Measurements from ENCODE around the gene SIPA1L3.

Gene SIPA1L3

DNA sequence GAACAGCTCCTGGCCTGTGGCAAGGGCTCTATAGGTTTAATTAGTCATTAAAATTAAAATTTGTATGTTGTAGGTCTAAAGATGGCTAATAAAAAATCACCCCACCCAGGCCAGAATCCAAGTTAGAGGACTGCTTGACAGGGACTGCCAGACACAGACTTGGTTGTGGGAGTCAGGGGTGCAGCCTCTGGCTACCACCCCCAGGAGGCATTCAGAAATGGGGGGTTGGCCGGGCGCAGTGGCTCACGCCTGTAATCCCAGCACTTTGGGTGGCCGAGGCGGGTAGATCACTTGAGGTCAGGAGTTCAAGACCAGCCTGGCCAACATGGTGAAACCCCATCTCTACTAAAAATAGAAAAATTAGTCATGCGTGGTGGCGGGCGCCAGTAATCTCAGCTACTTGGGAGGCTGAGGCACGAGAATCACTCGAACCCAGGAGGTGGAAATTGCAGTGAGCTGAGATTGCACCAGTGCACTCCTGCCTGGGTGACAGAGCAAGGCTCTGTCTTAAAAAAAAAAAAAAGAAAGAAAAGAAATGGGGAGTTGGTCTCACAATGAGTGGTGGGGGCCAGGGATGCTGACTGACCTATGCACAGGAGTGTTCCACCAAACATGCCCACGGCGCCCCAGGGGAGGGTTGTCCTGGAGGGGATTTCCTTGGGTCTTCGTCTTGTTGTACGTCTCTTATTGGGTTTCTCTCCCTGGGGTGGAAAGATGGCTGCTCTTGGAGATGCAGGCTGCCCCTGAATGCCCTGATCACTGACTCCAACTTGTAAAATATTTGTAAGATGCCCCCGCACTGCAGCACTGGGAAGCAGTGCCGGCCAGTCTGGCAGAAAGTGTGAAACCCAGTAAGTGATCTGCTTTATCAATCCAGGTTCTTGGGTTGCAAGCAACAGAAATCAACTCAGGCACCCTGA, 68.8 kb downstream of the SIPA1L3 start:
- DNase-seq (ENCODE audit: low read depth), result no peak

DNA sequence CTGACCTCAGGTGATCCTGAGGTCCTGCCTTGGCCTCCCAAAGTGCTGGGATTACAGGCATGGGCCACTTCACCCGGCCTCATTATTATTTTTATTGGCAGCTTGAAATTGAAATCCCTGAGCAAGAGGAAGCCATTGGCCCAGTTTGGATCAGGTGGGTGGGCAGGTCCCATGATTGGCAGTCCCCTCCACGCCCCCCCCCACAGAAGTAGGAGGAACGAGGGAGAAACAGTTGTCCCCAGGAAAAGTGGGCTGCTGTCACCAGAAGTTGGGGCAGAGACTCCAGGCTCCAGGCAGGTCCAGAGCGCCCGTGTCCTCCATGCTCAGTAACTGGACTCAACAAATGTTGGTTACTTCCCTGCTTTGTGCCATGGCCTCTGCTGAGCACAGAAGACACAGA, 70.4 kb downstream of the SIPA1L3 start:
- no peak for DNase-seq (ENCODE audit: low read depth)

DNA sequence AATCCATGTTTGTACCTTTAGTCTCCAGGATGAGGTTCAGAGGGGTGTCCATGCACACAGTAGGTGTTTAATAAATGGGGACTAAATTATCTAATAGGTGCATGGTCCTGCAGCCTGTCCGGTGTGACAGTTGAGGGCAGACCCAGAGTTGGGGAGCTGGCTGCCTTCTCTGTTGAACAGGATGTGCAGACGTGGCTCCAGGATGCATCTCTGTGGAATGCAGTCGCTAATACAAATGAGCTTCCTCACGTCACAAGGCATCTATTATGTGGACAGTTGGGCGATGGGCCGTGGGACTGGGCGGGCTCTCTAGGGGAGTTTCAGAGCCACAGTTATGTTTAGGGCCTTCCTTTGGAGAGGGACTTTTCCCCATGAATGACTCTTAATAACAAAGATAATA, 71.0 kb downstream of the SIPA1L3 start:
- DNase-seq (ENCODE audit: low read depth), result no peak

DNA sequence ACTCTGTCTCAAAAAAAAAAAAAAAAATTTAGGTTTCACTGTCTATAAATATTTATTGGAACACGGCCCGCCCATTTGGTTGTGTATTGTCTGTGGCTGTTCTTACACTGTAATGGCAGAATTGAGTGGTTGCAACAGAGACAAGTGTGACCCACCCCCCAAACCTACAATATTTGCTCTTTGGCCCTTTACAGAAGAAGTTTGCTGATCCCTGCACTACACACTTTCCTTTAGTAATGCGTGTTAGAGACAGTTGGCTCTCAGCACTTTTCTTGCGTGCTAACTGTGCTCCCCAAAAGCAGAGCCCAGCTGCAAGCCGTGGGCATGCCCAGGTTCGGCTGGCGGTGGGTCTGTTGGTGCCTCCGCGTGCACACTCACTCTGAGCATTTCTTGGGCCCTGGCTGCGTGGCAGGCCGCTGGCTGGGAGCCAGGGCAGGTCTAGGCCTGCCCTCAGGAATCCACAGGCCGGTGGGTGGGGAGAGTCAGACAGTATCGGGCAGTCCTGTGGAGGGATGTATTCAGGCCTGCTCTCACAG, 72.6 kb downstream of the SIPA1L3 start:
- DNase-seq (ENCODE audit: low read depth), result no peak

DNA sequence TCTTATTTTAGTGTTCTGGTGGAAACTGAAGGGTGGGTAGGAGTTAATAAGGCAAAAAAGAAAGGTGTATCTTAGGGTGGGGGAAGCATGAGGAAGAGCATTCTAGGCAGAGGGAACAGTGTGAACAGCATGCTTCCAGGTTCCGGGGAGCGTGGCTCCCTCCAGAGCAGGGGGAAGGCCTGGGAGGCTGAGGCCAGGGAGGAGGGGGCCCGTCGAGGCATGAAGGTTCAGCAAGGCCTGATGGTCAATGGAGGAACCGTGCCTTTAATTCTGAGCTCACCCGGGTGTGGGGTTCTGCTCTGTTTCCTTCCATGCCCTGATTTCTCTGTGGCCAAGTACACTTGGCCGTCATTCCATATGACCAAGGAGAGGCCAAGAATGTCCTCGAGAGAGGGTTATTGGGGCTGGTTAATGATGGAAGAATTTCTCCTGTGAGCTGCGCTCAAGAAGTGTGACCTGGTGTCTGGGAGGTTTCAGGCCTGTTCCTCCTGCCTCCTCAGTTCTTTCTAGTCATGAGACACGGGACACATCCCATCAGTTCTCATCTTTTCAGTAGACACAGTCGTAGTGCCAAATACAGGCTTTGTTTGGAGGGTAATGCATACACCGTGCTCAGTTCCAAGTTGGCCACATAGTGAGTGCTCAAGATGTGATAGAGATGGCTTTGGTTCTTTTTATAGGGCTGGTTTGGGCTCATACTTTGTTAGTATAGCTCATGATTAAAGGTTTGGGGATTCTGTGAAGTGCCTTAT, 73.6 kb downstream of the SIPA1L3 start:
- no peak for DNase-seq (ENCODE audit: low read depth)

DNA sequence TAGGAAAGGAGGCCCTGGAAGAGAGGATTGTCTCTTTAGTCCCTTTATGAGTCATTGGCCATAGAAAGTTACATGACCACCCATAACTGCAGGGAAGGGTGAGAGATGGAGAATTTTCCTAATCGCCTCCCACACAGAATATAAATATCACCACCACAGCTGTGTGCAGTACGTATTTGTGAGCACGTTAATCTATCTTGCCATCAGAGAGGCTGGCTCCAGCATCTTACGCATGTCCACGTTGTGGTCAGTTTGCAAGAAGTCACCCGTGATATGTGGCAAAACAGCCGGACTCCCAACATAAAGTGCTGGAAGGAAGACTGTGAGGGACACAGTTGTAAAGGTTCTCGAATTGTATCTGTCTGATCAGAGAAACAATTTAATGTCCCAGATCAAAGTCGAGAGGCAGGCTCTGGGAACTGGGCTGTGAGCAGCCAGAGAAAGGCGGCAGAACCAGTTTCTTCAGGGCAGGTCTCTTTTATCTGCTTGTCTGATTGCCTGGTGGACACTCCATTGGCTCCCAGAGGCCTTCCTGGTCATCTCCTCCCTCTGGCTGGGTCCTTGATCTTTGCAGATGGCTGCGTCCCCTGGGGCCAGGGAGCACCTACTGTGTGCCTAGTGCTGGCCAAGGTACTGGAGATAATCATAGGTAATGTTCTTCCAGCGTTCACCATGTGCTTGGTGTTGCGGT, 74.9 kb downstream of the SIPA1L3 start:
- no peak for DNase-seq (ENCODE audit: low read depth)

DNA sequence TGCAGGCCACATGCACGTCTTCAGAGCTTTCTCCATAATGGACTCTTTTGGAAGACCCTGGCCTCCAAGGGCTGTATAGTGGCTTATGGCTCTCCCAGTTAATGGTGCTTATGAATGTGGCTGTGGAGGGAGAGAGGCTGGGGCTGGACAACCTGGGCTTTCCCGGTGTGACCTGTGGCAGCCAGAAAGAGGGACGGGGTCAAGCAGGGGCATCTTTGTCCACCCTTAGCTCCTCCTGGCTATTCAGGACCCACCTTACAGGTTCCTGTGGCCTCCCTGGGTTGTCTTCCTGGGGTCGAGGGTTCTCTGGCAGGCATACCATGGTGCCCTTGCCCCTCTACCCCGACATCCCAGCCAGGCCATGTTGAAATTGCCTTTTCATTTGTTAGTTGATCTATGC, 75.6 kb downstream of the SIPA1L3 start:
- no peak for DNase-seq (ENCODE audit: low read depth)

DNA sequence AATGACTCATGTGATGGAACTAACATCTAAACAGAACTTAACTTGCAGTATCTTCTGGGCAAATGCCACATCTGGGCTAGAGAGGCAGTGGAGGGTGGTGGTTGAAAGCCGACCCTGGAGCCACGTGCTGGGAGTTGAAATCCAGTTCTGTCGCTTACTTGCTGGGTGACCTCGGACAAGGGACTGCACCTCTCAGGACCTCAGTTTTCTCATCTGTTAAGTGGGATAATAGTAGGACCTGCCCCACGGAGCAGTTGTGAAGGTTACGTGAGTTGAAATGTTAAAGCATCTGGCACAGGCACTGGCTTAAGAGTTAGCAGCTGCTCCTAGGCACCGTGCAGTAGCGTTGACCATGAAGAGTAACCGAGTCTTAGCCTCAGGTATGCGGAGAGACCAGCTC, 76.1 kb downstream of the SIPA1L3 start:
- DNase-seq (ENCODE audit: low read depth), result no peak

DNA sequence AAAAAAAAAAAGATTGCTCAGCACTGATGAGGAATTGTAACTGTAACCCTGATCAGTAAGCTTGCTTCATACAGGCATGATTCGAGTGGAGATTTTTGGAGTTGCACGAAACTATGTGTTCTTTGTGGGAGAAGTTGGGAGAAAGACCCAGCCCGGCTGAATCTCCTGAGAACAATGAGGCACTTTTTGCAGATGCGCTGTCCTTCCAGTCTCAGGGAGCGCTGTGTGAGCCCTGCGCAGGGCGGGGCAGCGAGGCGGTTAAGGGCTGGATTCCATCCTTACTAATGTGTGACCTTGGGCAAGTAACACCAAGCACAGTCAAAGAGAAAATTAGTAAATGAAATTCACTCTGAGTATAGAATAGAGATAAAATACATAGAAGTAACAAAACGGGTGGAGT, 76.9 kb downstream of the SIPA1L3 start:
- DNase-seq (ENCODE audit: low read depth), result no peak

DNA sequence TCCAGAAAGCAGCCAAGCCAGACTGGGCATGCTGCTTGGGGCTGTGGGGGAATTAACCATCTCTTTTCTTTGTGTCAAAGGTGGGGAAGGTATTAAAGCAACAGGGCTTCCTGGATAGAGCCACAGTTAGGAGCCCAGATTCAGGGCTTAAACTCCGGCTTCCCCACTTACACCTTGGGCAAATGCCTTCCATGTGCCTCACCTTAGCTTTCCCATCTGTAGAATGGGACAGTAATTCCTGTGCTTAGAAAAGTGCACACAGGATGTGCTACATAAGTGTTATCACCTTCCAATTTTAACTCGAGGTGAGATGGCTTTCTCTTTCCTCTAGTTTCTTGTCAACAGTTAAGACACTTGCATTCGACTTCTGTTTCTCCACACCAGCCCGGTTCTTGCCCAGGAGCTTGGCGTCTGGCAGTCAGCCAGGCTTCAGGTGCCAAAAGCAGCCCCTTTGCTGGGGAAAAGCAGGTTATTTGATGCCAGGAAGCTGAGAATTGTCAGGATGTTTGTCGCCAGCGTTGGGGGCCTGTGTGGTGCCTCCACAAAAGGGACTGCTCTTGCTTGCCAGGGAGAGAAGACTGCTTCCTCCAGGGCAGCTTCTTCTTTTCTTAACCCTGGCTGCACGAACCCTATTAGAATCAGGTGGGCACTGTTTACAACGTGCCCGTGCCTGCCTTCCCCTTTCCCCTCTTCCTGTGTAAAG, 79.2 kb downstream of the SIPA1L3 start:
- no peak for DNase-seq (ENCODE audit: low read depth)

DNA sequence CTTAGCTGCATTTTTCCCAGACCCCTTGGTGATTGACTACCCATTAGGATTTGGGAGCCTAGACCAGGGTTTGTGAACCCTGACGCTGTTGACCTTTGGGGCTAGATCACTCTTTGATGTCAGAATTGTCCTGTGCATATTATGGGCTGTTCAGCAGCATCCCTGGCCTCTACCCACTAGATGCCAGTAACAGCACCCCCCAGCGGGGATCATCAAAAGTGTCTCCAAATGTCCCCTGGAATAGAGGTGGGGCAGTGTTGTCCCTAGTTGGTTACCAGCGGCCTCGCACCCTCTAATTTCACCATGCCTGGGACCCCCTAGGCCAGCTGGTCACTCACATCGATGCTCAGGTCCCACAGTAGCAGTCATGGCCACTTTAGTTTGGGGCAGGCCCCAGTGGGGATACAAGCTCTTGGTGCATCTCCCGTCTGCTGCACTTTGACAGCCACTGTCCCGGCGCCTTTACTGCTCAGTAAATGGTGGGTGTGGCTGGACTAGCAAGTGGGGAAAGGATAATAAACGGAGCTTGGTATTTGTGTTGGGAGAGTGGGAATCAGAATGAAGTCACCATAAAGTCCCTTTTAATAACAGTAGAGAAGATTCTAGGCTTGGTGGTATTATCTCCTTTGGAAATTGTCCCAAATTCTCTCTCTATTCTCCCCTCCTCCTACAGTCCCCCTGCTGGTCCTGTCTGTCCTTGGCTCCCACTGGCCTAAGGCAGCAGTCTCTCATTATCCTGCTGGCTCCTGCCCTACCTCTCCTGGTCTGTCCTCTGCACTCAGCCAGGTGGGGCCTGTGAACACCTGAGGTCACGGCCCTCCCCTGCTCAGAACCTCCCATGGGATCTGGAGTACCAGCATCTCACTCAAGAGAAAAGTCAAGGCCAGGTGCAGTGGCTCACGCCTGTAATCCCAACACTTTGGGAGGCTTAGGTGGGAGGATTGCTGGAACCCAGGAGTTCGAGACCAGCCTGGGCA, 80.6 kb downstream of the SIPA1L3 start:
- DNase-seq (ENCODE audit: low read depth), result no peak

DNA sequence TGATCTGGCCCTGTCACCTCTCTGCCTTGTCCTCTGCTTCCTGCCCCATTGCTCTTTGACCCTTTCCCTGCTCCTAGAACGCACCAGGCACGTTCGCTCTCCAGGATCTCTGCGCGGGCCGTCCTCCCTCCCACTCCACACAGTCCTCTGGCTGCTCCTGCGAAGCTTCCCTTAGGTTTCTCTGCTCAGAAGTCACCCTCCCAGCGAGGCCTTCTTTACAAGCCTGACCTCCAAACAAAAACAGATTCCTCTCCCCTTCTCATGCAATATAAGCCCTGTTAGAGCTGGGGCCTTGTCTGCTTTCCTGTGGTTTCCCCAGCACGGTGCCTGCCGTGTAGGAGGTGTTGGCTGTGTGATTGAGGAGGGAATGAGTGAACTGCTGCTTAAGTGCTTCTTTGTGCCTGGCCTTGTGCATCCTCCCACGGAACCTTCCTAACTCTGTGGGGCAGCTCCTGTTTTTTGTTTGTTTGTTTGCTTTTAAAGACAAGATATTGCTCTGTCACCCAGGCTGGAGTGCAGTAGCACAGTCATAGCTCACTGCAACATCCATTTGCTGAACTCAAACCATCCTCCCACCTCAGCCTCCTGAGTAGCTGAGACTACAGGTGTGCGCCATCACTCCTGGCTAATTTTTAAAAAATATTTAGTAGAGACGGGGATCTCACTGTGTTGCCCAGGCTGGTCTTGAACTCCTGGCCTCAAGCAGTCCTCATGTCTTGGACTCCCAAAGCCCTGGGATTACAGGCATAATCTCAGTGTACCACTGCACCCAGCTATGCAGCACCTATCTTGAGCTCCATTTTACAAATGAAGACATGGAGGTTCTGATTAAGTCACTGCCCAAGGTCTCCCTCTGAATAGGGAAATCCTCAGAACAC, 82.0 kb downstream of the SIPA1L3 start:
- DNase-seq (ENCODE audit: low read depth), result no peak

DNA sequence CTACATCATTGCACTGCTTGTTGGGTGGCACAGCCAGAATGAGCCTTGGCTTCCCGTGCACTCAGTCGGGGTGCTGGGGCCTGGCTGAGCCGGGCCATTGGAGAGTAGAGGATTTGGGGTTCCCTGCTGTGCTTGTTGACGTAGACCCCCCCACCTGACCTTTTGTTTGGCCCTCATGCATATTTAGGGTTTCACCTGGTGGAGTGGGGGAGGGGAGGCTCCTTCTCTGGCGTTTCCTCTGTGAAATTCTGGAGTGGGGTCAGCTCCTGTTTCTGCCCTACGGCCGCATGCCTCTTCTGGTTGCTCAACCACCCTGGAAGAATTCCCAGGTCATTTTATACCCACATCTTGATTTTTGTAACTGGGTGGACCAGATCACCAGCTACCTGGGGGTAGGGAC, 82.8 kb downstream of the SIPA1L3 start:
- DNase-seq (ENCODE audit: low read depth), result no peak

DNA sequence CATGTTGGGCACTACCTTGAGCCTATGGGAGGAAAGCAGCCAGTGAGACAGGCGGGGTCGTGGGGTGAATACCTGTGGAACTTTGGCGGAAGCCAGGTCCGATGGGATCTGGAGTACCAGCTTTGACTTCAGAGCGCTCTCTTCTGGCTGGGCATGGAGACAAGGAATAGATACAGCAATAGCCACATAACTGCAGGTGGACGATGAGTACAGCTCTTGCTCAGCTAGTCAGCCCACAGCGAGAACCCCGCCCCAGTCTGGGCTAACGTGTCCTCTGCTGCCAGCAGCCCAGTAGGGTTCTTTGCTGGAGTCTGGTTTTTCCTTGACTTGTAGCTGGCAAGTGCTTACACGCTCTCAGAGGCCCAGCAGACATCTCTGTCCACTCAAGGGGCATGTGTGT, 83.4 kb downstream of the SIPA1L3 start:
- DNase-seq (ENCODE audit: low read depth), result no peak

DNA sequence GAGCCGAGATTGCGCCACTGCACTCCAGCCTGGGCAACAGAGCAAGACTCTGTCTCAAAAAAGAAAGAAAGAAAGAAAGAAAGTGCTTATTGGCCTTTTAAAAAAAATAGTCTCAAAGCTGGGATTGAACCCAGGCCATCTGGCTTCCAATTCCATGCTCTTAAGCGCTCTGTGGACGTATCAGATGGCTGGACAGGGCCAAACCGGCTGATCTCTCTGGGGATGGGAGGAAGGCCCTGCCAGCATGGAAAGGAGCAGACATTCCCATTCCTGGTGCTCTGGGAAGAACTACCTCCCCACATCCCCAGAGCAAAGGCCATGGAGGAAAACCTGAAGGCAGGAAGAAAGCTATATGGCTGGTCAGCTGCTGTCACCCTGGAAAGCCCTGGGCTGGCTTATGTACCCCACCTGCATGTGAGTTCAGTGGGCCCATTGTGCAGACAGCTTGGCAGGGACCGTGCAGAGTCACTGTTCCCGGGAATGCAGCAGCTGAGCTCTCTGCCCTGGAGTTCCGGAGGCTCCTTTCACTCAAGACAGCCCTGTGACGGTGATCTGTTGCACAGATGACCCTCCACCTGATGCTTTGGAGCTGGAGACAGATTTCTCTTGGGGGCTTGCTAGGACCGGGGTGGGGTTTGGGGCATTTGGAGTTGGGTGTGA, 84.3 kb downstream of the SIPA1L3 start:
- DNase-seq (ENCODE audit: low read depth), result no peak

DNA sequence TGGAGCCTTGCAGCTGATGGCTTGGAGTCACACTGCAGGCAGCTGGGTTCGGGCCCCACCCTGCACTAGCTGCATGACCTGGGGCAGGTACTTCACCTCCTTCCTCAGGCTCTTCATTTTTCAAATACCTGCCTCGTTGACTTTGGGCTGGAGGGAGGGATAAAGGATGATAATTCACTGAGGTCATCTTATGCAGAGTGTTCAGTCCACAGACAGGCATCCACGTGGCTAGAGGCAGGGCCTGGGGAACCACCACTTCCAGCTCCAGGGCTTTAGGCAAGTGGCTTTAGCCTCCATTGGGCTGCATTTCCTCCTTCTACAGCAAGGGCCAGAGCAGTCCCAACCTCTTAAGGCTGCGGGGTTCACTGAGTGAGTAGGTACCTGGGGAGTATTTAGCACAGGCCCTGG, 84.8 kb downstream of the SIPA1L3 start:
- no peak for DNase-seq (ENCODE audit: low read depth)

DNA sequence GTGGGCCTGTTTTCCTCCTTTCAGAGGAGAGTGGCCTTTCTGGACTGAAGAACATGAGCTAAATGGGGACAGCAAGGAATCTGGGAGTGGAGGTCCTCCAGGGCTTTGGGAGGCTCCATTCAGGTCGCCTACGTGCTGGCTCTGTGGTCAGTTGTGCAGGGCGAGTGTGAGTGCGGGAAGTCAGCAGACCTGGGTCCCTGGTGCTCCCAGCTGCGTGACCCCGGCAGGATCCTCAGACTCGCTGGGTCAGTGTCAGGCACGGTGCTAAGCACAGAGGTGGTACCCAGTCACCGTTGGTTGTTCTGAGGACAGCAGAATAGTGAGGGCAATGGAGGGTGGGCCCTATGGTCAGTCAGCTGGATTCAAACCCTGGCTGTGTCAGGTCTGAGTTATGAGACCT, 85.8 kb downstream of the SIPA1L3 start:
- no peak for DNase-seq (ENCODE audit: low read depth)

DNA sequence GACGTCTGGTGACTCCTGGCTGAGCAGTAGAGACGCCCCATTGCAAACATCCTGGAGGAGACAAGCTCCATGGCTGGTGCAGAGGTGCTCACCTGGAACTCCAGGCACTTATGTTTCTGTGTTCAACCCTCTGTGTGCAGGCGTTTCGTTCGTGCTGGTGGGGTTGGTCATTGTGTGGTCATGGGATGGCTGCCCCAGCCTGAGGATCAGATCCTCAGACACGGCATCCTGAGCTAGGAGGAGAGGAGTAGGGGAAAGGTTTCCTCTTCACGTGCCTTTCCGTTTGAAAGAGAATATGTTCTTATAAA, 87.8 kb downstream of the SIPA1L3 start:
- DNase-seq (ENCODE audit: low read depth), result no peak

DNA sequence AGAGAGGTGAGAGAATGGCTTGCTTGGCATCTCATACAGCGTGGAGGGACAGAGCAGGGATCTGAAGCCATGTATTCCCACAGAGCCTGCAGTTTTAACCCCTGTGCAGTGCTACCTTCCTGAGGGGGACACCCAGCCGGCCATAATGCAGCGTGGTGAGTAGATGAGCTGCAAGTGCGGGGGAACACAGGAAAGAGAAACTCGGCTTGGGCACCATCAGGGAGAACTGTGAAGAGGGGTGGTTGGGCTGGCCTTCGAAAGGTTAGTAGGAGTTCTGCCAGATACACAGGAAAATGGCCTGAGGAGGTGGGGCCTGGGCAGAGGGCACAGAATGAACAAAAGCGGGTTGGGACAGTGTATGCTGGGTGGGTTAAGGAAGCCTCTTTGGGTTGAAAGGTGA, 88.3 kb downstream of the SIPA1L3 start:
- no peak for DNase-seq (ENCODE audit: low read depth)

Measured in activated T-cell treated with anti-CD3 and anti-CD28 coated beads for 1 hour (primary cell).